Neural progenitor cell (in vitro differentiated cells): ENCODE results near the gene TSC22D2.

Source experiments
- EZH2phosphoT487 ChIP-seq: fragments of 200-600 bp; sonication (generic); IDR thresholded peaks from 2 replicates; pipeline ENCODE4 v1.6.1; 2017; ENCODE audit warnings: antibody characterized with exemption
- TF ChIP-seq, protein P1 (sequence below): fragments of 200-600 bp; sonication (generic); IDR thresholded peaks from 2 replicates; pipeline ENCODE4 v1.5.1; 2017; ENCODE audit warnings: antibody characterized with exemption, mild to moderate bottlenecking

DNA sequence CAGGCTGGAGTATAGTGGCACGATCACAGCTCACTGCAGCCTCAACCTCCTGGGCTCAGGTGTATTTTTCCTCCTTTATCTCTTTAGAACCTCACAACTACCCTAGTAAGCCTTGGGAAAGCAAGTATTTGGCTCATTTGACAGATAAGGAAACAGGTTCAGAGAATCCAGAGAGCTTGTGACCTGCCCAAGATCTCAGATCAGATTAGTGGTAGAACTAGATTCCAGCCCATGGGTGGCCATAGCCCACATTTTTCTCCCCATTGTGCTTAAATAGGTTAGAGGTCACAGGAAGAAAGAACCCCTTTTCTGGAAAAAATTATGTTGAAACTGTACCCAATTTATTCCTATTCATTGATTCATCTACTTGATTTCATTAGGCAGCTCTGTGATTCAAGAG lies 64.3 kb downstream of the TSC22D2 start:
- TF ChIP-seq, protein P1, sequence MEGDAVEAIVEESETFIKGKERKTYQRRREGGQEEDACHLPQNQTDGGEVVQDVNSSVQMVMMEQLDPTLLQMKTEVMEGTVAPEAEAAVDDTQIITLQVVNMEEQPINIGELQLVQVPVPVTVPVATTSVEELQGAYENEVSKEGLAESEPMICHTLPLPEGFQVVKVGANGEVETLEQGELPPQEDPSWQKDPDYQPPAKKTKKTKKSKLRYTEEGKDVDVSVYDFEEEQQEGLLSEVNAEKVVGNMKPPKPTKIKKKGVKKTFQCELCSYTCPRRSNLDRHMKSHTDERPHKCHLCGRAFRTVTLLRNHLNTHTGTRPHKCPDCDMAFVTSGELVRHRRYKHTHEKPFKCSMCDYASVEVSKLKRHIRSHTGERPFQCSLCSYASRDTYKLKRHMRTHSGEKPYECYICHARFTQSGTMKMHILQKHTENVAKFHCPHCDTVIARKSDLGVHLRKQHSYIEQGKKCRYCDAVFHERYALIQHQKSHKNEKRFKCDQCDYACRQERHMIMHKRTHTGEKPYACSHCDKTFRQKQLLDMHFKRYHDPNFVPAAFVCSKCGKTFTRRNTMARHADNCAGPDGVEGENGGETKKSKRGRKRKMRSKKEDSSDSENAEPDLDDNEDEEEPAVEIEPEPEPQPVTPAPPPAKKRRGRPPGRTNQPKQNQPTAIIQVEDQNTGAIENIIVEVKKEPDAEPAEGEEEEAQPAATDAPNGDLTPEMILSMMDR, result no peak
- no peak for TF ChIP-seq EZH2phosphoT487
